Keratinocyte (primary cell): ENCODE results near the gene IMPDH2.

Experiments
- EZH2 ChIP-seq: IDR thresholded peaks from one replicate; pipeline ENCODE4 v1.6.1; 2012; ENCODE audit warnings: inconsistent platforms, mild to moderate bottlenecking, low read length, moderate library complexity
- TF ChIP-seq, protein P1 (sequence below), 3 experiments: IDR thresholded peaks in 1 of 3; conservative IDR thresholded peaks in 1 of 3; optimal IDR thresholded peaks in 1 of 3; 2 replicates in 2 of 3; 3 replicates in 1 of 3; pipeline versions ENCODE3 to v1.5.1; 2011; ENCODE audit warnings: low read length in 3 of 3, mild to moderate bottlenecking in 3 of 3, moderate library complexity in 2 of 3, control low read depth in 1 of 3, inconsistent platforms in 1 of 3; ENCODE audit not compliant: insufficient read depth in 2 of 3; ENCODE audit errors: extremely low read depth in 1 of 3

DNA sequence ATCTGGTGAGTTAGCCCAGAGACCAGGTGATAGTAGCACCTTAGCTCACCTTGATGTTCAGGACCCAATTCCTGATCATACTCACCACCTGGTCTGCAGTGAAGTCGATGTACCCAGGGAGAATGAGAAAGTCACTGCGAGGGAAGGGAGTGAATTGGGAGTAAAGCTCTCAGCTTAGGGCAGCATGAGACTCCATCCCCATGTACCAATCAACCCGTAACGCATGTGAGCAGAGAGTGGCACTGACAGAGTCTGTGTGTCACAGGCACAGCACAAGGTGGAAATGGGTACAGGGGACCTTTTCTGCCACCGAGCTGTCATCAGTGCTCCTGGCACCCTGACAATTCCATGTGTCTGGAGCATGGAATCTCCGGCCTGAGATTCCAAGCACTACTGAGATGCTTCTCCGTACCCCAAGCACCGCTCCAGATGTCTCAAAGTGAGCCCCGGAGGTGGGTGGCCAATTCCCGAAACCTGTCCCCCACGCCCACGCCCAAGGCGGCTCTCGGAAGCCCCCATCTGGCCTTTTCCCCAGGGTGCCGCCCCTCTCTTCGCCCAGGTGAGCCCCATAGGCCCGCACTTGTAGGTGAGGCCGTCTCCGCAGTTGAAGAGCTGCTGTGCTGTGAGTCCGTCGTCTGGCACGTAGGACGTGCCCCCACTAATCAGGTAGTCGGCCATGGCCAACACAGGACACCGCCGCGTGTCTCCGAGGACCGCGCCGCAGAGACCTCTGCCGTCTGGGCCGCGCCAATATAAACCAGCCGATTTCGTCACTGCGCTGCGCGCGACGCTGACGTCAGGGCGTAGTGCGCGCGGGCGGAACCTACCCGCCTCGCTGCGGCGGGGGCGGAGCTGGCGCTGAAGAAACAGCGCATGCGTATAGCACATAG, at the start of gene IMPDH2:
- TF ChIP-seq, protein P1, sequence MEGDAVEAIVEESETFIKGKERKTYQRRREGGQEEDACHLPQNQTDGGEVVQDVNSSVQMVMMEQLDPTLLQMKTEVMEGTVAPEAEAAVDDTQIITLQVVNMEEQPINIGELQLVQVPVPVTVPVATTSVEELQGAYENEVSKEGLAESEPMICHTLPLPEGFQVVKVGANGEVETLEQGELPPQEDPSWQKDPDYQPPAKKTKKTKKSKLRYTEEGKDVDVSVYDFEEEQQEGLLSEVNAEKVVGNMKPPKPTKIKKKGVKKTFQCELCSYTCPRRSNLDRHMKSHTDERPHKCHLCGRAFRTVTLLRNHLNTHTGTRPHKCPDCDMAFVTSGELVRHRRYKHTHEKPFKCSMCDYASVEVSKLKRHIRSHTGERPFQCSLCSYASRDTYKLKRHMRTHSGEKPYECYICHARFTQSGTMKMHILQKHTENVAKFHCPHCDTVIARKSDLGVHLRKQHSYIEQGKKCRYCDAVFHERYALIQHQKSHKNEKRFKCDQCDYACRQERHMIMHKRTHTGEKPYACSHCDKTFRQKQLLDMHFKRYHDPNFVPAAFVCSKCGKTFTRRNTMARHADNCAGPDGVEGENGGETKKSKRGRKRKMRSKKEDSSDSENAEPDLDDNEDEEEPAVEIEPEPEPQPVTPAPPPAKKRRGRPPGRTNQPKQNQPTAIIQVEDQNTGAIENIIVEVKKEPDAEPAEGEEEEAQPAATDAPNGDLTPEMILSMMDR (optimal IDR thresholded peaks at IDR 0.05 in 1 of 3, IDR thresholded peaks at IDR 0.05 in 1 of 3, conservative IDR thresholded peaks at IDR 0.05 in 1 of 3; ENCODE audit: extremely low read depth in 1 of 3, insufficient read depth in 2 of 3, low read length in 3 of 3) = peak in 1 of 3 experiments; percentile 10
- TF ChIP-seq EZH2 = no peak
